Fibroblast of skin of abdomen (primary cell): ENCODE measurements around the gene JCHAIN.

Source experiments
- DNase-seq: peaks from one replicate; pipeline ENCODE4 v3.0.0-alpha.2; 2013

The JCHAIN gene

DNA sequence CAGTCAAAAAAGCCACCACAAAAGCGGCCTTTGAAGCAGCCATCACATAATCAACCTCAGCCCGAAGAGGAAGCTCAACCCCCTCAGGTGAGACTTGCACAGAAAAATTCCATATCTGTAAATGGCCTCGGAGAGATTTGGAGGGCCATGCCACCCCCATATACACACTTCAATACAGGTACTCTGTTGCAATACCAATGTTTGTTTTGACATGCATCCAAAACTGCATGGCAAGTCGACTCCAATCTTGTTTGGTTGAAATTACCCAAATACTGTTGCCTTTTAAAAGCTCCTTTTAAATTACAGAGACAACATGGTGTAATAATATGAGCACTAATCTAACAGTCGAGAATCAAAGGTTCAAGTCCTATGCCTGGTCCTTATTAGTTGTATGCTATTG, 31.8 kb downstream of the JCHAIN start:
- DNase-seq = no peak

DNA sequence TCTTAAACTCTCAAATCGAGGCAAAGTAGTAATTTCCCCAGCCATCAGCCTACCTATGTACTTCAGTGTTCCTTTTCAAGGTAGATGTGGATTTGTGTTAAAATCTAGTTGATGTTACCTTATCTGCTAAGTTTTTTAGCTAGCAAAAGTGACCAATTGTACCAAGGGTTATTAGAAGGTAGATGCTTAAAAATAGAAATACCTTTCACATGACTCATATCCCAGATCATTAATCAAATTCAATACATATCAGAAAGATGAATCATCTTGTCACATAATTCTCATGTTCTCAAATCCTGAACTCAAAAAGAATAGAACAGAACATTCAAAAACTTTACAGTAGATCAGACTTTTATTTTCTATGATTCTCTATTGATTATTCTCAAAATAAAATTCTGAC, 34.3 kb downstream of the JCHAIN start:
- DNase-seq = peak; percentile 63

DNA sequence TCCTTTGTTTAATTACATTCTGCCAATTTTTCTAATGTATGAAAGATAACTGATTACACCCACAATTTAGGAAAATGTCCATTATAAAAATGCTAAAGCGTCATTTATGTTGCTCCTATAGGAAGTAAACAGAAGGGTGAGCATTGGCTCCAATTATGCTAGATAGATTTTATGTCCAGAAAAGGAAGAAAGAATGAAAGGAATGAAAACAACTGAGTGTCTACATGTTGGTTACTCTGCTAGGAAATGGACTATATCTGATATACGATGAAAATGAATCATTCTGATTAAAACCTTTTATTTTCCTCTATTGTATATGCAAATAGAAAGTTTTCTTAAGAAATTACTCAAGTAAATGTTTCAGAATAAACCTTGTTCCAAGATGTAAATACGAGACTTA, 36.1 kb downstream of the JCHAIN start:
- no peak for DNase-seq

DNA sequence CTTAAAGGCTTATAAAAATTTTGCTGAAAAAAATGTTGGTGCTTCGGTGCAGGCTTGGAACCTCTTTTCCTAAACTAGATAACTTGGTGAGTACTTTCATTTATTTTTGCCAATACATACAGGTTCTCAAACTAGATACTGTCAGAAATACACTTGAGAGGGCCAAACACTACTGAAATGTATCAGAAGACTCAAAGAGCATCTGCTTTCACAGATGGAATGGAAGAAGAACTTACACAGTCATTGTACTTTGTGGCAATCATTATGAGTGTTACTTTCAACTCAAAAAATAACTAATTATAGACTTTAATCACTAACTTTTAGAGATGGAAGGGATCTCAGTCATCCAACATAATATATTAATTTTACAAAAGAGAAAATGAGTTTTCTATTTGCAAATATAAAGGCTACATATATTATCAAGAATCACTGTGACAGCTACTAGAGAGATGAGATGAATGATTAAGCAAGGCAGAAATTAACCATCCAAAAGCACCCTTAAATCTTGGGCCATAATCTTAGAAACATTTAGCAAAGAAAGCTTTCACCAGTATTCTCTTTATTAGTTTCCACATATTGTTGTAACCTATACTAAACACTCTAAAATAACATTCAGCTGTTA, 36.7 kb downstream of the JCHAIN start:
- DNase-seq = no peak

DNA sequence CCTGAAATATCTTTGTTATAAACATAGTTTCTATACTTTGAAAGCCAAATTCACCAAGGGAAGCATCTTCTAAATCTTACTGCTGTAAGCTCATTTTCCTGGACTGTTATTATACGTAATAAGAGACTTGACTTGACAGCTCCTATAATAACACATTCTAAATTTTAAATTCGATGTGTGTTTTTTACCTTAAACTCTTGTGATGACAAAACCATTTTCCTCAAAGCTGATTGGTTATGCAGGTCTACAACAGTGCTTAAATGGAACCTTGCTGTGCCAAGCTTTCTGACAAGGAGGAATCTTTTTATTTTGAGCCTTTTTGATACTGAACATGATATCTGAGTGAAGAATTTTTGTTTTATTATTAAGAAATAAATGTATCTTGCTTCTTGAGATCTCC, 37.9 kb downstream of the JCHAIN start, which contains the start of gene ENAM:
TSS of gene ENAM (plus strand) at position 301 of the 400 bp plus-strand sequence. CDS start 757 bp downstream, outside the sequence.
- DNase-seq = no peak

DNA sequence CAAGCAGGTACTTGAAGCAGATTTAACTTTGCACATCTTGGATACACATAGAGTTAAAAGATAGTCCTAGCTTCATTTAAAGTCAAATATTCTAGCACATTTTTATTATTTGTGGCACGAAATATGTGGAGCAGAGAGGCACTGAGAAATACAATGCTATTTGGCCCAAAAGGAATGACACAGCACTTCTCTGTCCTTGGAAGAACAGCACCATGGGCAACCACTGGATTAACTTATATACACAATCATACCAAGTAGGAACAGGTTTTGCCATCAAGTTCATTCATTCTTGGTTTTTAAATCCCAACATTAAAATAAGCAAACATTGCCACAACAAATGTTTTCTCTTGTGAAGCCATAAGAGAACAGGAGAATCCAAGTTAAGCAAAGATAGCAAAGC, 38.7 kb downstream of the JCHAIN start:
- DNase-seq = no peak

DNA sequence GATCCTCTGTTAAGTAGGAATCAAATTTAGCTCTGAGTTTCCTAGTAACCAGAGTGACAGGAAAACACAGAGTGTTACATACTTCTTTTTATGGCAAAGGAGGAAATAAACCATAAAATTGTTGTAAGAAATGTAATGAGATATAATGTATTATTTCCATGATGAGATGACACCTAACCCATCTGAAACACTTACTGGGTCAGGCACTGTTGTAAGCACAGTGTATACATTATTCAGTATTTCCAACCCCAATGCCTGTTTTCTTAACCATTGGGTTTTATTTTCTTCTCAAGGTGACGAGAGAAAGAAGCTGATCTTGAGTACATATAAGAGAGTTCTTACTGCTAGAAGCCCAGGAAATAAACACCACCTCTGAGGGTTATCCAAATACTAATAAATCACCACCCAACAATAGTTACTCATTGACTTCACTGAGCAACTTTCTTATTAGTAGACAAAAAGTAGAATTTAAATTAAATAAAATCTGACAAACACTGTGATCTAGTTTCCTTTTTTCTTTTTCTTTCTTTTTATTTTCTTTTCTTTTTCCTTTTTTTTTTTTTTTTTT, 42.0 kb downstream of the JCHAIN start:
- no peak for DNase-seq

DNA sequence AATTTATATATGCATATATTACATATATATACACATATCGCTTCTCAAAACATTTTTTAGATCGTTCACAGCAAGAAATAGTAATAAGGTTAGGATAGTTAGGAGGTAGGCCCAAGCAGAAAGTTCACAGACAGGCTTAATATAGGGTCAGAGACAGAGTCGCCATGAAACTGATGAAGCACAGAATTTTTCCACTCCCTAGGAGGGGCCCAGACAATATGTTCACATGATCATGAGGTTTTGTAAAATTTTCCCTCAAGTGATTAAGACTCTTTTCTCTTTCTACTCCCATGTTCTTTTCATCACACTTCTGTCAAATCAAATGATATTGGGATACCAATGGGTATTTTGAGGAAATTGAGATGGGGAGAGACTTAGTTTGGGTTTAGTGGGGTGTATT, 43.0 kb downstream of the JCHAIN start:
- DNase-seq = no peak

DNA sequence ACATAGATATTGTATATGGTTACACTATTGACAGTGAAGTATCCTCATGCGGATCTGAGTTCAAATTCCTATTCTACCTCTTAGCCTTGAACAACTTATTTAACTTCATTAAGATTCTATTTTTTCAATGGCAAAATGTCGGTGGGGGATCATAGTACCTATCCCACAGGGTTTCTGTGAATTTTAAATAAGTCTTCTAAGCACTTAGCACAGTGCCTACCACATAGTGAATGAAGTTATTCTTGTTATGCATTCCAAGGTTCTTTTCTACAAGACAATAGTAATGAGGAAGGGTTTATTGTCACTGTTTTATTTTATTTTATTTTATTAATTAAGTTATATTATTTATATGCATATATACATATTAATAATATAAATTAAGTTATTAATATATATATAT, 46.5 kb downstream of the JCHAIN start:
- no peak for DNase-seq

DNA sequence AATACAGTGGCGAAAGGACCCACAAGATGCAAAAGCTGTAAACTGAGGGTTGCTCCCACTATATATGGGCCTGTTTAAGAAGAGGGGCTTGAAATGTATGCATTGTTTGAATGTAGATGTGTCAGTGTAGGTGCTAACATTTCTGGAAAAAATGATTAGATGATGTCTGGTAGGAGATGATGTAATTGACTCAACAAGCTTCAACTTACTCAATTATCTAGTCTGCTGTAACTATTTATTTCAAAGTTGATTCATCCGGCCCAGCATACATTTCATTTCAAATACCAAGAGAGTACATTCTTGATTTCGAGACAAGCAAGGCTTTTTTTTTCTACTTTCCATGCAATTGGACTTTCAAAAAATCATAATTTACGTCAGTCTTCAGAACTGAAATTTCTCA, 47.0 kb downstream of the JCHAIN start:
- no peak for DNase-seq

DNA sequence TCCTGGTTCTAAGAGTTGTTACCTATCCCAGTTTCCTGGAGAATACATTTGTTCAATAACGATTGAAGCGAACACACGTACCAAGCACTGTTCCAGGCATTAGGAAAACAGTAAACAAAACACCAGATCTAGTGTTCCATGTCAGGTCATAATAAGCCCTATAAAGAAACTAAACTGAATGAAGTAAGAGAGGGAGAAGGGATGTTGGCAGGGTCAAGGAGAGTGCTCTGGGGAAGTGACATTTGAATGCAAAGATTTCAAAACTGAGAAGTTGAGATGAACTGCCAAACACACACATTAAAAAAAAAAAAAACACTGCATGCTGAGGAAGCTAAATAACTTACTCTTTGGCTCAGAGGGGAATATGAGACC, 52.1 kb downstream of the JCHAIN start:
- no peak for DNase-seq

DNA sequence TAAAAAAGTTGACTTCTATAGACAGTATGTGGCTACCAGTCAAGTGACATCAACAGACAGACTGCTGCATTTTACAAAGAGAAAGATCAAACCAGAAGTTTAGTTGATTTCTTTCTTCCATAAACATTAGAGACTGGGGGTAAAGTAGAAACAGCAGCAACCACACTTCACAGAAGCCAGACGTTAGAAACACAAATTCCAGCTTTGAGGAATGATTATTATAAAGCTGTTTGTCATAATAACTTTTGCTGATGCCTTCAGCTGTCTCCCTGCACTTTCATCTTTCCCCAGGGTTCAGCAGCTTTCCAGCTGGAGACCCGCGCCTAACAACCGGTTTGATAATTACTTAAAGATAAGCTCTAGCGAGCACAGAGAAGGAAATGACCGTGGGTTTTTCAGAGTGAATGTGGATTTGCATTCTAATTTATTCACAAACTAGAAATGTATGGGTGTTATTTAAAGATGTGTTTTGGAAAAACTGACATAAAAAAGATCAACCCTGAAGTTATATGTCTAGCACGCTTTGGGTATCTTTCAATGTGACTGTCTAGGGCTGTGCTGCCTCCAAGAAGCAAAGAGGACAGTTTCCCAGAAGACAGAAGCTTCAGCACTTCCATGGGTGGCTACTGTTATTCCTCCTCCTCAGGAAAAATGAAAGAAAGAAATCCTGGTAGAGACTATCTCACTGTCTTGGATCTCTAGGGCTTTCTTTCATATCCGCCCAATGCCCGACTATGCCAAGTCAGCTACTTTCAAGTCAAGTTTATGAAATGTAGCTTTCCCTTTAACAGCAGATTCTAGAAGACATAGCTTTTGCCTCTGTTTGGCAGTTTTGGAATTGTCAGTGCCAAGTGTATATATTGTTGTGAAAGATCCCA, 52.8 kb downstream of the JCHAIN start:
- DNase-seq = no peak

DNA sequence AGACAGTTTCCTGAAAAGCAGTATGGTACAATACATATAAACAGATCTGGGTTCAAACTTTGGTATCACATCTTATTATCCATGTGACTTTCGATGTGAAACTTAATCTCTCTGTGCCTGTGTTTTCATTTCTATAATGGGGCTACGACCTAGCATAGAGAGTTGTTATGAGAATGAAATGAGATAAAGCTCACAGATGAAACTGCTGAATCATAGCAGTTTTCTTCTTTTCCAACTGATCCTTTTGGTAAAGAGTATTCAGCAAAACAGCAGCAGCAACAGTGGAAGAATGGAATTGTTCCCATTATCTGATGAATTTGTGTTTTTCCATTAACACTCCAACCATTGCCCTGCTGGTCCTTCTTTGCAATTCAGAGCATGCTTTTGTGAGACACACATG, 58.0 kb downstream of the JCHAIN start:
- no peak for DNase-seq

DNA sequence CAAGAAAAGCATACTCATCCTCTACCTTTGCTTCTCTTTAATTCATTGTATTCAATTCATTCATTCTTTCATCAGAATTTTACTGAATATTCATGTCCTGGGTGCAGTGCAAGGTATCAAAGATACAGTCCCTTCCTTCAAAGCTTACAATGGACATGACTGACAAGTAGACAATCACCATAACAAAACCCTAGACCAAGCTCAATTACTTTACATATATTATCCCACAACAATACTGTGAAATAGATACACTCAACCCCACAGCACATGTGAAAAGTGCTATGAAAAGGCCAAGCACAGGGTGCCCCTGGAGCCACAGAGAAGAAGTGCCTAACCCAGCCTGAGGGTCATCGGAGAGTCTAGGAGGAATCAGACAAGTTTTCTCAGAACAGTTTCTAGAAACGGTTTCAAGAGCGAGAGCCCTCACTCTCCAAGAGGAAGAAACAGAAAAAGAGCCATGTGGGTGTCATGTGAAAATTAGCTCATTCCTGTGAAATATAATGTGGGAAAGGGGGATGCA, 58.9 kb downstream of the JCHAIN start:
- no peak for DNase-seq

DNA sequence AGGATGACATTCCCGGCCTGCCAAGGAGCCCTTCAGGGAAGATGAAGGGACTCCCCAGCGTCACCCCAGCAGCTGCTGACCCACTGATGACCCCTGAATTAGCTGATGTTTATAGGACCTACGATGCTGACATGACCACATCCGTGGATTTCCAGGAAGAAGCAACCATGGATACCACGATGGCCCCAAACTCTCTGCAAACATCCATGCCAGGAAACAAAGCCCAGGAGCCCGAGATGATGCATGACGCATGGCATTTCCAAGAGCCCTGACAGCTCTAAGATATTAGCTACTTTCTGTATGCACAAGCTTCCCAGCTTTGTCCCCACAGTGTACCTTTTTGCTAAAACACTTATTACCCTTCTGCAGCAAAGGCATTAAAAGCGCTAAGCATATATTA, 59.8 kb downstream of the JCHAIN start:
- DNase-seq = no peak
